ENCODE results near the gene NEDD4. TPM values are rescaled to one million over a fixed set of nuclear protein-coding genes. Genes with fewer than 3 reads are reported as not detected.

The NEDD4 gene
- total RNA-seq, 4 donors from 2014 or later, result 19.2 to 35.1 (median 23.1) TPM

- WGBS, result 74% methylated on average over 3 of the region's 3 CpGs
- H3K4me1 ChIP-seq, result no peaks in the 10 kb centered on the region
- no peaks in the 10 kb centered on the region for H3K9me3 ChIP-seq
- peaks cover 9 to 69% (median 45%) of the 10 kb centered on the region in 4 donors for H3K36me3 ChIP-seq
- intact Hi-C loops (cut with DNase I), result no loop called here
- no peaks in the 10 kb centered on the region for H3K27me3 ChIP-seq
- H3K27ac ChIP-seq (replicated peaks in 1 of 4), result no peak overlapping the region
- TF ChIP-seq CTCF (IDR thresholded peaks at IDR 0.05) (no peak), EP300 (IDR thresholded peaks at IDR 0.05) (no peak), POLR2AphosphoS5 (IDR thresholded peaks at IDR 0.05) (no peak), POLR2A (IDR thresholded peaks at IDR 0.05; ENCODE audit: low read depth) (no peak)
- DNase-seq (ENCODE audit: extremely low spot score), result no peak
- H3K4me3 ChIP-seq, result no peak overlapping the region
Measured at GRCh38 chr15:55834331-55834730, 159.1 kb downstream of the NEDD4 start.

GRCh38 chr15:55829826-55830225 is 163.6 kb downstream of the NEDD4 start:
- no peak for TF ChIP-seq CTCF (IDR thresholded peaks at IDR 0.05)
- TF ChIP-seq EP300 (IDR thresholded peaks at IDR 0.05), result no peak
- no peak for TF ChIP-seq POLR2AphosphoS5 (IDR thresholded peaks at IDR 0.05)
- TF ChIP-seq POLR2A (IDR thresholded peaks at IDR 0.05; ENCODE audit: low read depth), result no peak
- 88% methylated on average over 2 of the region's 2 CpGs for WGBS
- Histone ChIP-seq H3K4me1 (no peaks in the 10 kb centered on the region), H3K4me3 (no peak overlapping the region), H3K27ac (replicated peaks in 1 of 4) (no peak overlapping the region), H3K36me3 (peaks cover 3 to 44% (median 20%) of the 10 kb centered on the region in 4 donors), H3K27me3 (no peaks in the 10 kb centered on the region), H3K9me3 (no peaks in the 10 kb centered on the region)
- intact Hi-C loops (cut with DNase I), result no loop called here
- no peak for DNase-seq (ENCODE audit: extremely low spot score)

GRCh38 chr15:55827955-55828354 is 165.5 kb downstream of the NEDD4 start:
- no peaks in the 10 kb centered on the region for H3K27me3 ChIP-seq
- intact Hi-C loops (cut with DNase I), result no loop called here
- no peaks in the 10 kb centered on the region for H3K9me3 ChIP-seq
- 94% methylated on average over 2 of the region's 2 CpGs for WGBS
- peaks cover 3 to 40% (median 19%) of the 10 kb centered on the region in 4 donors for H3K36me3 ChIP-seq
- H3K4me3 ChIP-seq, result no peak overlapping the region
- no peak overlapping the region for H3K27ac ChIP-seq (replicated peaks in 1 of 4)
- peaks cover 10 to 15% (median 13%) of the 10 kb centered on the region in 4 donors for H3K4me1 ChIP-seq
- no peak for DNase-seq (ENCODE audit: extremely low spot score)
- TF ChIP-seq POLR2A (IDR thresholded peaks at IDR 0.05; ENCODE audit: low read depth), result no peak
- no peak for TF ChIP-seq POLR2AphosphoS5 (IDR thresholded peaks at IDR 0.05)
- no peak for TF ChIP-seq CTCF (IDR thresholded peaks at IDR 0.05)
- TF ChIP-seq EP300 (IDR thresholded peaks at IDR 0.05), result no peak

DNA sequence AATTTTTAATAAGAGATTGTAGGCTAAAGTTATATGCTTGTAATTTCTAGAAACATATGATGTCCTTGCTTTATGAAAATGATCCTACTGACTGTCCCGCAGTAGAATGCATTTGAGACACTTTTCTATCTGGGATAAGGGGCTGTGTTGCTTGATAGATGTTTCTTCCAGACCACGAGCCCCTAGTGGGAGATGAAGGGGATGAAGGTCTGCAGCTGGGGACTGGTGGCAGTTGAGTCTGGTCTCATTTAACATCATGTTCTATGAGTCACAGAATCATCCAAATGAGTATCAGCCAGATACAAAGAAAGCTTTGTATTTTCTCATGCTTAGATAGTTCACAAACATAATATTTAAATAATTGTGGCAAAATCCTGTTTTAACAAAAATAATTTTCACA is 166.2 kb downstream of the NEDD4 start:
- Histone ChIP-seq H3K4me3 (no peak overlapping the region), H3K9me3 (no peaks in the 10 kb centered on the region), H3K4me1 (peaks cover 12 to 19% (median 15%) of the 10 kb centered on the region in 4 donors), H3K27me3 (no peaks in the 10 kb centered on the region), H3K36me3 (peaks cover 0 to 32% (median 16%) of the 10 kb centered on the region in 4 donors), H3K27ac (replicated peaks in 1 of 4) (no peak overlapping the region)
- intact Hi-C loops (cut with DNase I), result no loop called here
- no peak for TF ChIP-seq CTCF (IDR thresholded peaks at IDR 0.05)
- no peak for TF ChIP-seq EP300 (IDR thresholded peaks at IDR 0.05)
- no peak for TF ChIP-seq POLR2AphosphoS5 (IDR thresholded peaks at IDR 0.05)
- no peak for TF ChIP-seq POLR2A (IDR thresholded peaks at IDR 0.05; ENCODE audit: low read depth)
- DNase-seq (ENCODE audit: extremely low spot score), result no peak
- 48% methylated on average over 2 of the region's 2 CpGs for WGBS

Measured in esophagus muscularis mucosa (tissue), 4 donors.